ENCODE measurements around the gene ANKRD6. TPM values are rescaled to one million over a fixed set of nuclear protein-coding genes. Genes with fewer than 3 reads are reported as not detected.

Gene ANKRD6
- total RNA-seq, 1 donor from 2014 or later, result 13.5 TPM

GRCh38 chr6:89460713-89461112 is 27.8 kb downstream of the ANKRD6 start:
- Histone ChIP-seq H3K27ac (ENCODE audit: low read depth, low read length) (no peak overlapping the region), H3K9me3 (ENCODE audit: insufficient read depth, low read depth, low read length) (no peaks in the 10 kb centered on the region), H3K4me2 (ENCODE audit: low read length) (no peak overlapping the region), H3K27me3 (ENCODE audit: insufficient read depth, low read length) (no peaks in the 10 kb centered on the region), H3K4me3 (ENCODE audit: insufficient read depth, low read depth, low read length) (no peak overlapping the region), H2AFZ (ENCODE audit: low read depth, low read length) (no peak overlapping the region), H3K9ac (ENCODE audit: low read length) (no peak overlapping the region), H3K79me2 (ENCODE audit: insufficient read depth, low read length) (no peaks in the 10 kb centered on the region), H3K36me3 (ENCODE audit: insufficient read depth, low read length) (no peaks in the 10 kb centered on the region), H3K4me1 (ENCODE audit: insufficient read depth, low read length) (no peaks in the 10 kb centered on the region), H4K20me1 (ENCODE audit: insufficient read depth, low read length) (no peaks in the 10 kb centered on the region)
- no peak overlapping the region for H3K27ac Mint-ChIP-seq (ENCODE audit: unreplicated experiment)
- H3K4me1 Mint-ChIP-seq (ENCODE audit: low read depth, unreplicated experiment), result no peaks in the 10 kb centered on the region
- no peaks in the 10 kb centered on the region for H3K9me3 Mint-ChIP-seq (ENCODE audit: unreplicated experiment)
- DNase-seq (ENCODE audit: low read depth) (no peak), FAIRE-seq (no peak)
- H3K36me3 Mint-ChIP-seq (ENCODE audit: low read depth, unreplicated experiment), result peaks cover 2% of the 10 kb centered on the region
- TF ChIP-seq CTCF (IDR thresholded peaks at IDR 0.05; ENCODE audit: insufficient read depth, low read depth, low read length), result no peak
- TF ChIP-seq EZH2 (IDR thresholded peaks at IDR 0.05; ENCODE audit: insufficient read depth, low read length), result no peak
- no peaks in the 10 kb centered on the region for H3K27me3 Mint-ChIP-seq (ENCODE audit: low read depth, unreplicated experiment)
- H3K4me3 Mint-ChIP-seq (ENCODE audit: unreplicated experiment), result no peak overlapping the region

GRCh38 chr6:89462503-89462902 is 29.6 kb downstream of the ANKRD6 start:
- Mint-ChIP-seq H3K9me3 (ENCODE audit: unreplicated experiment) (no peaks in the 10 kb centered on the region), H3K4me1 (ENCODE audit: low read depth, unreplicated experiment) (peaks cover 1% of the 10 kb centered on the region), H3K27ac (ENCODE audit: unreplicated experiment) (no peak overlapping the region), H3K27me3 (ENCODE audit: low read depth, unreplicated experiment) (no peaks in the 10 kb centered on the region), H3K36me3 (ENCODE audit: low read depth, unreplicated experiment) (peaks cover 2% of the 10 kb centered on the region), H3K4me3 (ENCODE audit: unreplicated experiment) (no peak overlapping the region)
- H3K27ac ChIP-seq (ENCODE audit: low read depth, low read length), result no peak overlapping the region
- no peaks in the 10 kb centered on the region for H4K20me1 ChIP-seq (ENCODE audit: insufficient read depth, low read length)
- H3K4me2 ChIP-seq (ENCODE audit: low read length), result no peak overlapping the region
- H3K9me3 ChIP-seq (ENCODE audit: insufficient read depth, low read depth, low read length), result no peaks in the 10 kb centered on the region
- no peak overlapping the region for H3K9ac ChIP-seq (ENCODE audit: low read length)
- no peaks in the 10 kb centered on the region for H3K27me3 ChIP-seq (ENCODE audit: insufficient read depth, low read length)
- no peak for TF ChIP-seq EZH2 (IDR thresholded peaks at IDR 0.05; ENCODE audit: insufficient read depth, low read length)
- TF ChIP-seq CTCF (IDR thresholded peaks at IDR 0.05; ENCODE audit: insufficient read depth, low read depth, low read length), result no peak
- H3K4me1 ChIP-seq (ENCODE audit: insufficient read depth, low read length), result no peaks in the 10 kb centered on the region
- DNase-seq (ENCODE audit: low read depth), result no peak
- no peaks in the 10 kb centered on the region for H3K79me2 ChIP-seq (ENCODE audit: insufficient read depth, low read length)
- no peak overlapping the region for H2AFZ ChIP-seq (ENCODE audit: low read depth, low read length)
- no peak for FAIRE-seq
- H3K4me3 ChIP-seq (ENCODE audit: insufficient read depth, low read depth, low read length), result no peak overlapping the region
- no peaks in the 10 kb centered on the region for H3K36me3 ChIP-seq (ENCODE audit: insufficient read depth, low read length)

- no peaks in the 10 kb centered on the region for H3K9me3 Mint-ChIP-seq (ENCODE audit: unreplicated experiment)
- H3K4me3 Mint-ChIP-seq (ENCODE audit: unreplicated experiment), result no peak overlapping the region
- Histone ChIP-seq H3K36me3 (ENCODE audit: insufficient read depth, low read length) (no peaks in the 10 kb centered on the region), H3K27ac (ENCODE audit: low read depth, low read length) (no peak overlapping the region), H3K27me3 (ENCODE audit: insufficient read depth, low read length) (no peaks in the 10 kb centered on the region), H3K4me1 (ENCODE audit: insufficient read depth, low read length) (no peaks in the 10 kb centered on the region), H2AFZ (ENCODE audit: low read depth, low read length) (no peak overlapping the region), H3K9ac (ENCODE audit: low read length) (no peak overlapping the region), H4K20me1 (ENCODE audit: insufficient read depth, low read length) (no peaks in the 10 kb centered on the region), H3K4me2 (ENCODE audit: low read length) (no peak overlapping the region), H3K79me2 (ENCODE audit: insufficient read depth, low read length) (no peaks in the 10 kb centered on the region), H3K9me3 (ENCODE audit: insufficient read depth, low read depth, low read length) (no peaks in the 10 kb centered on the region), H3K4me3 (ENCODE audit: insufficient read depth, low read depth, low read length) (no peak overlapping the region)
- peaks cover 1% of the 10 kb centered on the region for H3K4me1 Mint-ChIP-seq (ENCODE audit: low read depth, unreplicated experiment)
- DNase-seq (ENCODE audit: low read depth) (no peak), FAIRE-seq (no peak)
- no peaks in the 10 kb centered on the region for H3K27me3 Mint-ChIP-seq (ENCODE audit: low read depth, unreplicated experiment)
- TF ChIP-seq CTCF (IDR thresholded peaks at IDR 0.05; ENCODE audit: insufficient read depth, low read depth, low read length) (no peak), EZH2 (IDR thresholded peaks at IDR 0.05; ENCODE audit: insufficient read depth, low read length) (no peak)
- H3K27ac Mint-ChIP-seq (ENCODE audit: unreplicated experiment), result no peak overlapping the region
- H3K36me3 Mint-ChIP-seq (ENCODE audit: low read depth, unreplicated experiment), result peaks cover 2% of the 10 kb centered on the region
Measured at GRCh38 chr6:89464295-89464694, 31.3 kb downstream of the ANKRD6 start.

Measured in astrocyte (in vitro differentiated cells and primary cell).